Neural progenitor cell (in vitro differentiated cells): Measurements from ENCODE around the gene HABP2.

ENCODE experiments used
- EZH2 ChIP-seq: fragments of 200-600 bp; sonication (generic); IDR thresholded peaks from 2 replicates; pipeline ENCODE4 v1.6.1; 2017; ENCODE audit warnings: antibody characterized with exemption, mild to moderate bottlenecking, moderate library complexity
- TF ChIP-seq, protein P1 (sequence below): fragments of 200-600 bp; sonication (generic); IDR thresholded peaks from 2 replicates; pipeline ENCODE4 v1.5.1; 2017; ENCODE audit warnings: antibody characterized with exemption, mild to moderate bottlenecking

DNA sequence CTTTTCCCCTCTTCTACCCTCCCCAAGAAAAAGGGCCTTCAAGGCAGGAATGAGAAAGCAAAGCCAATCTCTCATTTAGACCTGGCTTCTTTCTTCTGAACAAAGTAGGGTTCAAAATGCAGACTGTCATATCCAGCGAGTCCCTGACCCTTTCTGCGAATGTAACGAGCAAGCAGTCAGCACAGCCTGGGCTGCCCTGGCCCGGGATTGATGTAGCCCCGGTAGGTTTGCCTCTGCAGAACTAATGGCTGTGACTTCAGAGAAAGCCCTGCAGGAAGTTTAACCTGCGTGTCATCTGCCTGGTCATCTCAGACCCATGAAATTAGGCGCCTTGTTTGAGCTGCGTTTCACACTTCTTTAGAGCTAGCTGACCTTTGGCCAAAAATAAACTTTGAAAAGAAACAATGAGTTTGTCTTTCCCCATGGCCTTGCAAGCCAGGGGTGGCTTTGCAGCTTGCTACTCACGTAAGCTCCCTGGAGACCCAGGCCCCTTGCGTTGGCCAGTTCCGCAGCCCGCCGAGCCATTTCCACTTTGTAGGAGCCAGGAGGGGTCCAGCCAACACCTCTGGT lies 36.4 kb downstream of the HABP2 start:
- no peak for TF ChIP-seq EZH2
- TF ChIP-seq, protein P1, sequence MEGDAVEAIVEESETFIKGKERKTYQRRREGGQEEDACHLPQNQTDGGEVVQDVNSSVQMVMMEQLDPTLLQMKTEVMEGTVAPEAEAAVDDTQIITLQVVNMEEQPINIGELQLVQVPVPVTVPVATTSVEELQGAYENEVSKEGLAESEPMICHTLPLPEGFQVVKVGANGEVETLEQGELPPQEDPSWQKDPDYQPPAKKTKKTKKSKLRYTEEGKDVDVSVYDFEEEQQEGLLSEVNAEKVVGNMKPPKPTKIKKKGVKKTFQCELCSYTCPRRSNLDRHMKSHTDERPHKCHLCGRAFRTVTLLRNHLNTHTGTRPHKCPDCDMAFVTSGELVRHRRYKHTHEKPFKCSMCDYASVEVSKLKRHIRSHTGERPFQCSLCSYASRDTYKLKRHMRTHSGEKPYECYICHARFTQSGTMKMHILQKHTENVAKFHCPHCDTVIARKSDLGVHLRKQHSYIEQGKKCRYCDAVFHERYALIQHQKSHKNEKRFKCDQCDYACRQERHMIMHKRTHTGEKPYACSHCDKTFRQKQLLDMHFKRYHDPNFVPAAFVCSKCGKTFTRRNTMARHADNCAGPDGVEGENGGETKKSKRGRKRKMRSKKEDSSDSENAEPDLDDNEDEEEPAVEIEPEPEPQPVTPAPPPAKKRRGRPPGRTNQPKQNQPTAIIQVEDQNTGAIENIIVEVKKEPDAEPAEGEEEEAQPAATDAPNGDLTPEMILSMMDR, result no peak
